HG03175 (cell line): ENCODE measurements around the gene S100A4.
A peak's percentile ranks its signal among the peaks of the same experiment; 100 is the strongest.

ENCODE experiments used
- ATAC-seq: cut with Tn5 transposase; IDR thresholded peaks from one replicate; pipeline ENCODE4 v1.9.1; 2021; ENCODE audit warnings: mild to moderate bottlenecking, moderate library complexity; ENCODE audit not compliant: unreplicated experiment

The S100A4 gene

GRCh38 chr1:153513023-153513422, 32.6 kb downstream of the S100A4 start:
- ATAC-seq = no peak

- ATAC-seq = peak; percentile 43
Measured at GRCh38 chr1:153510984-153511410, 34.6 kb downstream of the S100A4 start.

GRCh38 chr1:153509729-153510354, 35.8 kb downstream of the S100A4 start:
- no peak for ATAC-seq

GRCh38 chr1:153509036-153509435, 36.6 kb downstream of the S100A4 start:
- ATAC-seq = no peak

- no peak for ATAC-seq
Measured at GRCh38 chr1:153507926-153508583, 37.6 kb downstream of the S100A4 start.

- no peak for ATAC-seq
Measured at GRCh38 chr1:153506831-153507413, 38.7 kb downstream of the S100A4 start.

- no peak for ATAC-seq
Measured at GRCh38 chr1:153506386-153506785, 39.2 kb downstream of the S100A4 start.

- no peak for ATAC-seq
Measured at GRCh38 chr1:153505576-153505975, 40.0 kb downstream of the S100A4 start.

GRCh38 chr1:153503766-153504165, 41.8 kb downstream of the S100A4 start:
- no peak for ATAC-seq

- no peak for ATAC-seq
Measured at GRCh38 chr1:153498746-153499145, 46.9 kb downstream of the S100A4 start.

- ATAC-seq = no peak
Measured at GRCh38 chr1:153495536-153495935, 50.1 kb downstream of the S100A4 start.

- no peak for ATAC-seq
Measured at GRCh38 chr1:153494976-153495535, 50.5 kb downstream of the S100A4 start.
